Sciatic nerve (tissue), 2 donors: Measurements from ENCODE around the gene RAB43. TPM values are rescaled to one million over a fixed set of nuclear protein-coding genes. Genes with fewer than 3 reads are reported as not detected.
"Not testable (repeated sequence)": the region's sequence is repeated elsewhere in the genome, so short reads cannot be mapped to it uniquely, and the experiment has no call there.

Experiments
- ATAC-seq: fragments of 200-7000 bp; cut with Tn5 transposase; one replicate; pipeline ENCODE4 v1.9.1; 2020; ENCODE audit warnings: mild to moderate bottlenecking, moderate library complexity
- DNase-seq: peaks from one replicate; pipeline ENCODE4 v3.0.0-alpha.2; 2020; ENCODE audit warnings: low spot score
- intact Hi-C: fragments of 100-400 bp; cut with DNase I; formaldehyde crosslinking; loops from one replicate; pipeline ENCODE4 v1.14.2; 2022
- total RNA-seq: library from RNA; stranded (reverse); fragmentation: NEBNext Ultra II Directional; extraction: Animal tissue kit (Norgen Biotek cat#: 25700); gene quantifications from one replicate; pipeline ENCODE4 v1.2.1, GENCODE V29; 2021
- donor health status: DM: no; HTN: no; CAD: no.
- donor health status: DM: no; HTN: no; CAD: no.

RAB43 gene
- total RNA-seq, 1 donor from 2014 or later: 17.9 TPM

DNA sequence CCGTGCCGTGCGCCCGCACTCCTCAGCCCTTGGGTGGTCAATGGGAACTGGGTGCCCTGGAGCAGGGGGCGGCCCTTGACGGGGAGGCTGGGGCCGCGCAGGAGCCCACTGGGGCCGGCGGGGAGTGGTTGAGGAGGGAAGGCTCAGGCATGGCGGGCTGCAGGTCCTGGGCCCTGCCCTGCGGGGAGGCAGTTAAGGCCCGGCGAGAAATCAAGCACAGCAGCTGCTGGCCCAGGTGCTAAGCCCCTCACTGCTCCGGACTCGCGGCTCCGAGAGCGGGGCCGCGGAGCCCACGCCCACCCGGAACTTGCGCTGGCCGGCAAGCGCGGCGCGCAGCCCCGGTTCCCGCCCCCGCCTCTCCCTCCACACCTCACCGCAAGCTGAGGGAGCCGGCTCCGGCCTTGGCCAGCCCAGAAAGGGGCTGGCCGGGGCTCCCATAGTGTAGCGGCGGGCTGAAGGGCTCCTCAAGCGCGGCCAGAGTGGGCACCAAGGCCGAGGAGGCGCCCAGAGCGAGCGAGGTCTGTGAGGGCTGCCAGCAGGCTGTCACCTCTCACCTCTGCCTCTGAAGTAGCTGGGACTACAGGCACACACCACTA is 53.2 kb downstream of the RAB43 start:
- DNase-seq (no peak), ATAC-seq (peak; percentile 45)
- intact Hi-C loops: no loop called here

DNA sequence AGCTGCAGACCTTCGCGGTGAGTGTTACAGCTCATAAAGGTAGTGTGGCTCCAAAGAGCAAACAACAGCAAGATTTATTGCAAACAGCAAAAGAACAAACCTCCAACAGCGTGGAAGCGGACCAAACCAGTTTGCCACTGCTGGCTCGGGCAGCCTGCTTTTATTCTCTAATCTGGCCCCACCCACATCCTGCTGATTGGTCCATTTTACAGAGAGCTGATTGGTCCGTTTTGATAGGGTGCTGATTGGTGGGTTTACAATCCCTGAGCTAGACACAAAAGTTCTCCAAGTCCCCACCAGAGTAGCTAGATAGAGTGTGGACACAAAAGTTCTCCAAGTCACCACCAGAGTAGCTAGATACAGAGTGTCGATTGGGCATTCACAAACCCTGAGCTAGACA is 53.9 kb downstream of the RAB43 start:
- DNase-seq, ATAC-seq, intact Hi-C loops: not testable (repeated sequence)

DNA sequence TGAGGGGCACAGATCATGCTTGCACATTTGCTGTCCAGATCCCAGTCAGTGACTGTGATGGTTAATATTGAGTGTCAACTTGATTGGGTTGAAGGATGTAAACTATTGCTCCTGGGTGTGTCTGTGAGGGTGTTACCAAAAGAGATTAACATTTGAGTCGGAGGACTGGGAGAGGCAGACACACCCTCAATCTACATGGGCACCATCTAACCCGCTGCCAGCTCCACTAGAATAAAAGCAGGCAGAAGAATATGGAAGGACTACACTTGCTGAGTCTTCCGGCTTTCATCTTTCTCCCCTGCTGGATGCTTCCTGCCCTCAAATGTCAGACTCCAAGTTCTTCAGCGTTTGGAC is 55.9 kb downstream of the RAB43 start:
- DNase-seq (no peak), ATAC-seq (no peak)
- intact Hi-C loops: no loop called here

DNA sequence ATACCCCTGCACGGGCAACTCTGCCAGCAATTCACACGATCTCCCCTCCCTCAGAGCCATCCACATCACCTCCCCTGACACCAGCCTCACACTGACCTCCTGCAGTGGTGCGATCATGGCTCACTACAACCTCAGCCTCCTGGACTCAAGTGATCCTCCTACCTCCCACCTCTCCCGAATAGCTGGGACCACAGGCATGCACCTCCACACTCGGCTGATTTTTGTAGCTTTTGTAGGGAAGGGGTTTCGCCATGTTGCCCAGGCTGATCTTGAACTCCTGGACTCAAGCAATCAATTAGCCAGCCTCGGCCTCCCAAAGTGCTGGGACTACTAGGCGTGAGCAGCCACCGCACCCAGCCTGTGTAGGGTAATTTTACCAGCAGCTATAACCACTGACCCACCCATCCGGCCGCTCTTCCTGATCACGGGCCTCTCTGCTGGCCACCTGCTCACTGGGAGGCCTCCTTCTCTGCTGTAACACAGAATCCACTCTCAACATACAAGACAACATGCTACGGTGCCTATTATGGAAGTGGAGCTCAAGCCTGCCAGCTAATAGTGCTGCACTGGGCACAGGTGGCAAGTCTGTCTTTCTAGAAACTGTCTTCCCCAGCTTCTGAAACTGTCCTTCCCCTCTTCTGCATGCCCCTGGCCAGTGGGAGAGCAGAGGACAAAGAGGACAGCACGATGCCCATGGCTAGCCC is 56.4 kb downstream of the RAB43 start:
- intact Hi-C loops: no loop called here
- no peak for ATAC-seq
- DNase-seq: no peak

DNA sequence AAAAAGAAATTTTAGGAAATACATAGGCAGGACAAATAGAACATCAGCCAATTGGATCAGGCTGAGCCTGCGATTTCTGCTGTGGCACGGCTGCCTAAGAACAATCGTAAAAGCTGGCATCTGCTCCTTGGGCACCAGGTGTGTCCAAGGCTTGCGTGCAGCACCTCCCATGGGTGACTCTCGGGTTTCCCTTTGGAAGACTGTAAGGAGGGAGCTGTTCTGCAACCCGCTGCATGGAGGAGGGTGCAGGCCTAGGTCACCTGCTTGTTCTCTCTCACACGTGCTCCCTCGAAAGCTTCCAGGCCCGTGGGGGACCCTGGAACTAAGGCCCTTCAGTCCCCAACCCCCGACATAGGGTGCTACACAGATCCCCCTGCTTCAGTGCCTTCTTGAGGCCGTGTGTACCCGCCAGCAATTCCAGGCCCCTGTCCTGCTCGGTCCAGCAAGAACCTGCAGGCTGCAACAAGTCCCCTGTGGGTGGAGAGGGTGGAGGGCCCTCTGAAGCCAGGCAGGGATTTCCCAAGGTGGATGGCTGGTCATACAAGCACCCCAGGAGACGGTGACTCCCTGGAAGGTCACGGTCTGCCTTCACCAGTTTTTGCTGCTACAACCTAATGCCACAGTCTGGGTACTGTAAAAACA is 57.6 kb downstream of the RAB43 start:
- DNase-seq (no peak), ATAC-seq (no peak)
- intact Hi-C loops: no loop called here

DNA sequence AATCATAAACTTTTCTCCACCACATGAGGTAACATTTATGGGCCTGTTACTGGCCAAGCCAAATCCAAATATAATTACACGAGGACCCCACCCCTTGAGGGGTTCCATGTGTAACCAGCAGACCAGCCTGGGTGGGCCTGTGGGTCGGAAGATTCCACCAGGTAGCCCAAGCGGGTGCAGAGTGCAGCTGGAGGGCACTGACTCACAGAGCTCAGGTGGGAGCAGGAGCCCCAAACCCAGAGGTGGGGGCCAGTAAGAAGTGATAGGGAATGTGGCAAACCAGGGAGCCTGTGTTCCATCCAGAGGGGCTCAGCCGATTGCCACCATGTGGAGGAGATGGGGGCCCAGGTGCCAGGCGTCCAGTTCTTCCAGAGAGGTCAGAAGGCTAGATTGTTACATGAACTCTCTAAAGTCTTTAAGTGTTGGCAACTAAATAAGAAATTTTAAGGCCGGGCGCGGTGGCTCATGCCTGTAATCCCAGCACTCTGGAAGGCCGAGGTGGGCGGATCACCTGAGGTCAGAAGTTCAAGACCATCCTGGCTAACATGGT is 58.4 kb downstream of the RAB43 start:
- intact Hi-C loops: no loop called here
- DNase-seq (no peak), ATAC-seq (no peak)

DNA sequence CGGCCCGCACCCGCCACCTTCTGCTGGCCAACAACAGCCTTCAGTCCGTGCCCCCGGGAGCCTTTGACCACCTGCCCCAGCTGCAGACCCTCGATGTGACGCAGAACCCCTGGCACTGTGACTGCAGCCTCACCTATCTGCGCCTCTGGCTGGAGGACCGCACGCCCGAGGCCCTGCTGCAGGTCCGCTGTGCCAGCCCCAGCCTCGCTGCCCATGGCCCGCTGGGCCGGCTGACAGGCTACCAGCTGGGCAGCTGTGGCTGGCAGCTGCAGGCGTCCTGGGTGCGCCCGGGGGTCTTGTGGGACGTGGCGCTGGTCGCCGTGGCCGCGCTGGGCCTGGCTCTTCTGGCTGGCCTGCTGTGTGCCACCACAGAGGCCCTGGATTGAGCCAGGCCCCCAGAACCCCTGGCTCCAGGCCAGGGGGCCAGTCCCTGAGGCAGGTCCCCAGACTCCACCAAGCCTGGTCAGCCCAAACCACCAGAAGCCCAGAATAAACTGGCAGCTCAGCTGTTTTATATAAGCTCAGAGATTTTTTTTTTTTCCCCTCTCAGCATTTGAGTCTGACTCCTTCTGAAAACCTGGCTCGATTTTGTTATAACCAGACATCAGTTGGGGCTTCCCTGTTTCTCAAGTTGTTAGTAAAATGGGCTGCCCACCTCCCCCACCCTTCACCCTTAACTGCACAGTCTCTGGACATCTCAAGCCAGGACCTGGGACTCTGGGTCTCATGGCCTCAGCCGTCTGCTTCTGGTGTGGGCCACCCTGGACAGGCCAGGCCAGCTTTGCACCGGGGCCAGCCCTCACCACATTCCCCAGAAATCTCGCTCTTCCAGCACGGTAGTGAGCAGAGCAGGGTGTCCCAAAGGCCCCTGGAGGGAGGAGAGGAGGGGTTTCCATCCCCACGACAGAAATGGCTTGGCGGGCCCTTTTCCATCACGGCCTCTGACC is 59.4 kb downstream of the RAB43 start:
- ATAC-seq: no peak

DNA sequence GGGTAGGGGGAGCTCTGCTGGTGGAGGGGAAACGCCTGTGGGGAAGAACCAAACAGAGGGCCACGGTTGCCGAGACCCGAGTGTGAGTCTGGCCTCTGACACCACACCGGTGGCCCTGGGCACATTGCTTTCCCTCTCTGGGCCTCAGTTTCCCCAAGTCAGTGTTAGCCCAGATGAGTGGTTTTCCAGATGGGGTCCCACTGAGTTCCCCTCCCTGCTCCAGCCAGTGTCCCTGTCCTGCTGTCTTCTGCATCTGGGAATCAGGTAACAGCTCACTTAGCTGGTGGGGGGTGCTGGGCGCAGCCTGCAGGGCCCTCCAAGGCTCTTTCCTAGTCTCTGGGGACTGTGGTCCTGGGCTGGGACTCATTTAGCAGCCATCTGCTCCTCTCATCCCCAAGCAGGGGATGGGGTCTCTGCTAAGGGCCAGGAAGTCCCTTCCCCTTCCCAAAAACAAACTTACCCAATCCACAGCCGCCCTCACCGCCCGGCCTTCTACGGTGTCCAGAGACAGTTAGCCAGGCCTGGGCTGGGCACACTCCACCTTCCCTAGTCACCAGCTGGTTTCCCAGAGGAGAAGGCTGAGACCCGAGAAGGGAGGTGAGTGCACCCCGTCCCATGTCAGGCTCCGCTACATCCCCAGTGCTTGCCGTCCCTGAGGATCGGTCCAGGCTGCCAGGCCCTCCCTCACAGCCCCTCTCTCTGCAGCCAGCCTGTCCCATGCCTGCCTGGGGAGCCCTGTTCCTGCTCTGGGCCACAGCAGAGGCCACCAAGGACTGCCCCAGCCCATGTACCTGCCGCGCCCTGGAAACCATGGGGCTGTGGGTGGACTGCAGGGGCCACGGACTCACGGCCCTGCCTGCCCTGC is 60.3 kb downstream of the RAB43 start:
- DNase-seq (no peak), ATAC-seq (no peak)
- intact Hi-C loops: no loop called here

More for the DNA sequence above, 59.4 kb downstream of the RAB43 start:
- intact Hi-C loops: no loop called here
- no peak for DNase-seq

DNA sequence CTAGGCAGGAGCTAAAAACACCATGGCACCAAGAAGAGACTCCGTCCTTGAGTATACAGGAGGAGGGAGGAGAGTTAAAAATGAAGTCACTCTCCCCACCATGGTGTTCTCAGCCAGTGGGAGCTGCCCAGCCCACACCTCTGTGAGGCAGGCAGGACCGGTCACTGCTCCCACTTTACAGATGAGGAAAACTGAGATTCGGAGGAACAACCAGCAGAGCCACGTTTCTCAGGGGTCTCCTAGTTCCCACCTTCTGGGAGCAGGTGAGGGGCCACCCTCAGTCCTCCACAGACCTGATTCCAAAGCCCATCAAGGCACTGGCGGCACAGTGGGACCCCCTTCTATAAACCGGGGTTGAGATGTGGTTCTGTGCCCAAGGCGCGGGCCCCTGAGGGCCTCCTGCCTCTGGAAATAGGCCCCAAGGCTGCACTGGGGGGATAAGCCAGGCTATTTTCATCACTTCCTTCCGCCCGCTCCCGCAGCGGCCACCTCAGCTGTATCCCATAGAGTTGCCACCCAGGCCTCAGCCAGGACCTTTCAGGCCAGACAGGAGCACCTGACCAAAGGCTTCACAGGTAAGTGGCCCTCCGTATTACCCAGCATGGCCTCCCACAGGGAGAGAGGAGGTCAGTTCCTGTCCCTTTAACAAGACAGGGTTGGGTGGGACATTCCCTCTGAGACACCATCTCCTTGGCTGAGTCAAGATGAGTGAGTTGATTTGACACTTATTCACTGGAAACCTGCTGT is 61.2 kb downstream of the RAB43 start, which contains the start of gene GP9:
TSS of gene GP9 (plus strand) at position 504 of the 747 bp plus-strand sequence. CDS start 961 bp downstream, outside the sequence.
- intact Hi-C loops: no loop called here
- DNase-seq (no peak), ATAC-seq (no peak)

DNA sequence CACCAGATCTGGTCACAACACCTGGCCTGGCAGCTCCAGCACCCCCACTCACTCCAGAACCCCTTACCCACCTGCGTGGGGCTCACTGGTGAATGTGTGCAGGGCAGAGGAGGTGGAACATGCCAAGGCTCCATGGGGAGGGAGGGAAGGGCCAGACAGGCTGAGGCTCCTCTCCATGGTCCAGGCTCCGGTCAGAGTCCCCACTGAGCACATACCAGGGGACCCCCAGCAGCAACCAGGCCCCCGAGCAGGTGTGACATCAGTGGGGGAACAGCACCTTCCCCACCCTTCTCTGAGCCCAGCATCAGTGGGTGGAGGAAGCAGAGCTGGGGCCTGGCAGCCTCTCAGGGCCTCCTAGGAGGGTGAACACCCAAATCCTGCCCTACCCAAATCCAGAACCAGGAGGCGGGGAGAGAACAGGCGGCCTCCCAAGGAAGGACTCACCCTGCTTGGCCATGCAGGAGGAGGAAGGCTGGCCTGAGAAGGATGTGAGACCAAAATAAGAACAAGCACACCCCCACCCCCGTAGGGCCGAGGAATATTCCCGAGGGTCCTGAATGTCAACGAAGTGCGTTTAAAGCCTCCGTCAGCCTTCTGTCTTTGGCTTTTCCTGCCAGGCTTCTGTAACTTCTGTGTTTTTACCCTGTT is 62.2 kb downstream of the RAB43 start:
- ATAC-seq (no peak), DNase-seq (no peak)
- intact Hi-C loops: no loop called here

DNA sequence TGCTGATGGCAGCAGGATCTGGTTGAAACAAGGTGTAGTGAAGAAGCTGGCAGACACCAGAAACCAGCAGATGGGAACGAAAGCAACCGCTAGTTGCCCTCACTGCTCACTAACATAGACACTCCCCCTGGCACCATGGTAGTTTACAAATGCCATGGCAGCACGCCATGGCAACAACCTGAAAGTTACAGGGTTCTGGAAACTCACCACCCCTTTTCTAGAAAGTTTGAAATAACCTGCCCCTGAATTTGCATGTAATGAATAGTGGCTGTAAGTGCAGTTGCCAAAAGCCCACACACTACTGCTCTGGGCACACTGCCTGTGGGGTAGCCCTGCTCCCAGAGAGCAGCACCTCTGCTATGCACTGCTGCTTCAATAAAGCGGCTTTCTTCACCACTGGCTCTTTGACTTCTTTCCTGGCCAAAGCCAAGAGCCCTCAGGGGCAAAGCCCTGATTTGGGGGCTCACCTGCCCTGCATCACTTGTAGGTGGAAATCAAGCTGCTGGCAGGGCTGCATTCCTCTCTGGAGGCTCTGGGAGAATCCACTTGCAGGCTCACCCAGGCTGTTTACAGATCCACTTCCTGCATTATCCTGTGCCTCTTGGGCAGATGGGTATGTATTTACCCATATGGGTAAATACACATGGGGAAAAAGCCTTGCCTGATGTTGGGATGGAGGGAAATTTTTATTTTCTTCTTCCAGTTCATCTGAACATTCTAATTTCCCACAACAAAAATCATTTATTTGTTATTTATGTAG is 63.0 kb downstream of the RAB43 start:
- intact Hi-C loops: no loop called here
- DNase-seq (no peak), ATAC-seq (no peak)

DNA sequence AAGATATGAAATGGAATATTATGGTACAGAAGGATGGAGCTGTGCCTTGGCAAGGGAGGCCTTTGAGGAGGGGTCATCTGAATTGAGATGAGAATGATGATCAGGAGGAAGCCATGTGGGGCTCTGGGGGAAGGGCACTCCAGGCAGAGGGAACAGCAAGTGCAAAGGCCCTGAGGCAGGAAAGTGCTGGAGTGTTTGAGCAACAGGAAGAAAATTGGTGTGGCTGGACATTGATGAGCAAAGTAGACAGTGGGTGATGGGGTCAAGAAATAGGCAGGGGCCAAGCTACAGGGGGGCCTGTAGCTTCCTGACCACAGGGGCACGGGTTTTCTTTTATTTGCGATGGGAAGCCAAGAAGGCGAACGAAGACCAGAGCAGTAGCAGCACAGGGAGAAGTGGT is 64.4 kb downstream of the RAB43 start:
- intact Hi-C loops: no loop called here
- ATAC-seq: no peak
- no peak for DNase-seq

DNA sequence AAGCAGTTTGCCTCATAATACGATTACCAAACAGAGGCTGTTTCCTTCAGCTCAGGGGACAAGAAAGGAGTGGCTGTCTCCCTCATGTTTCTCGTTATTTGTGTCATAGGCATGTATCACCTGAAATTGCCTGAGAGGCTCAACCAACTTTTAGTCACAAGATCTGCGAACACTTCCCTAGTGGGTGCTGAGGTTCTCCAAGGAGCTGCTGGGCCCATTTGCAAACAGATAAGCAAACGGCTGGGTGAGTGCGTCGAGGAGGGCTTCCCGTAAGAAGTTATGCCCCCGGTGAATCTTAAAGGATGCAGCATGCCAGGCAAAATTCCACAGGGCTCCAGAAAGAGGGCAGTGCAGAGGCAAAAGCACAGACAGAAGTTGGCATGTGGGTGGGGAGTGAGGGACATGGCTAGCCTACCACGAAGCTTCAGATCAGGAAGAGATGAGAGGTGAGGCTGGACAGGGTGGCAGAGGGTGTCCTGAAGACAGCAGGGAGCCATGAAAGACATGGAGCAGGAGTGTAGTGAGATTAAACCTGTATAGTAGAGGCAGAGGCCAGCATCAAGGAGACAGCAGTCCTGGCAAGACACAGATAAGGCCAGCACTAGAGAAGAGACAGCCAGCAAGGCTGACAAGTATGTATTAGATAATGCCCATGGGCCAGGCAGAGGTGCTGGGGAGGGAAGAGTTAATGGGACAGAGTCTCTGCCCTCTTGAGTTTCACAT is 65.0 kb downstream of the RAB43 start:
- no peak for ATAC-seq
- intact Hi-C loops: no loop called here

DNA sequence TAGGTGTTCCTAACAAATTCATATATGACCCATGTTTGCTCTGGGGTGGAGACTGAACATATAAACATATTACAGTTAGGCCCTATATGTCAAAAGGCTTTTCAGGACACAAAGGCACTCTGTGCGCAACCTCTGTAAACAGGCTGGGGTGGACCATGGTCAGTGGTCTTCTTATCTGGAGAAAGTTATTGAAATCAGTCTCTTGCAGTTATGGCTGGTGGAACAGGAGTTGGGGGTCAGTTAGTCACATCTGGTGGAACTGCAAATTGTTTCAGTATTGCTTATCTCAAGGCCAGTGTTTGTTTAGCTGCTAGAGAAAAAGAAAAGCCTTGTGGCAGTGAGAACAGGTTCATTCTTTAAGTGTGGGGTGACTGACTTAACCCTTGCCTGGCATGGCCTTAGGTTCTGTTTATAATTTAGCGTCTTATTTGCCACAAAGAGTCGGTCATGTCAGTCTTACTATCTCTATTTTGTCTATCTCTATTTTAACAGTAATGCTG is 66.9 kb downstream of the RAB43 start:
- intact Hi-C loops: no loop called here
- DNase-seq (no peak), ATAC-seq (no peak)

More for the DNA sequence above, 65.0 kb downstream of the RAB43 start:
- no peak for DNase-seq

DNA sequence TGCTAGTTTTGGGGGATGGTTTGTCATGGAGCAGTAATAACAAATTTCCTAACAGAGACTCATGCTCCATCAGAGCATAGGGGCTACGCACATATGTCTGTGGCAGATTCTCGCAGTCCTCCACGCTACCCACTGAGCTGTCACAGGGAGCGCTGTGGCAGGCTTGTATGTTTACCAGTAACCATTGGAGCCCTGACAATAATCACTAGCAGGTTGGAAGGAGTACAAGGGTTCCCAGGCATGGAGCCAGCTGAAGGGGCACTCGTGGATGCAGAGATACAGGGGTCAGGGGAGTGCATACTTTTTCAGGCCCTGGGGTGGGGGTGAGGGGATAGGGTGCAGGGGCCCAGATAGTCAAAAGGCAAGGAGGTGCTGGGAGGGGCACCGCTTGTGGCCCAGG is 68.9 kb downstream of the RAB43 start:
- intact Hi-C loops: no loop called here

More for the DNA sequence above, 68.9 kb downstream of the RAB43 start:
- DNase-seq (no peak), ATAC-seq (peak; percentile 68)
